ENCODE measurements around the gene AGBL1. TPM values are rescaled to one million over a fixed set of nuclear protein-coding genes. Genes with fewer than 3 reads are reported as not detected.

The AGBL1 gene
- polyA plus RNA-seq, 1 donor (not counting 4 experiments of a cell fraction or from before 2014, with no cell fraction given) = not detected

DNA sequence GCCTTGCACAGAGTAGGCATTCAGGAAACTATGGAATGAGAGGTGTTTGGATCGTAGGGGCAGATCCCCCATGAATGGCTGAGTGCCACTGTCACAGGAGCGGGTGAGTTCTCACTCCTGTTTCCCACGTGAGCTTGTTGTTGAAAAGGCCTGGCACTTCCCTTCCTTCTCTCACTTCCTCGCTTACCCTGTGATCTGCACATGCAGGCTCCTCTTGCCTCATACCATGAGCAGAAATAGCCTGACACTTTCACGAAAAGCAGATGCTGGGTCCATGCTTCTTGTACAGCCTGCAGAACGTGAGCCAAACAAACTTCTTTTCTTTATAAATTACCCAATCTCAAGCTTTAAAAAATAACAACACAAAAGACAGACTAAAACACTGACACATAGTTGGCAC is 55.4 kb downstream of the AGBL1 start:
- TF ChIP-seq EZH2 (IDR thresholded peaks at IDR 0.05; ENCODE audit: low read length) (no peak), CTCF (optimal IDR thresholded peaks at IDR 0.05 in 1 of 3, IDR thresholded peaks at IDR 0.05 in 1 of 3, conservative IDR thresholded peaks at IDR 0.05 in 1 of 3; ENCODE audit: extremely low read depth in 1 of 3, insufficient read depth in 2 of 3, low read length in 3 of 3) (no peak)
- Histone ChIP-seq H3K4me1 (ENCODE audit: control insufficient read depth, extremely low read depth, insufficient read depth, low read length) (no peaks in the 10 kb centered on the region), H3K9me3 (ENCODE audit: control insufficient read depth, low read depth, low read length) (no peaks in the 10 kb centered on the region), H3K27ac (ENCODE audit: control insufficient read depth, insufficient read depth, low read length) (no peak overlapping the region), H3K9ac (ENCODE audit: control insufficient read depth, extremely low read depth, insufficient read depth, low read length) (no peak overlapping the region), H4K20me1 (ENCODE audit: control insufficient read depth, extremely low read depth, insufficient read depth, low read length) (no peaks in the 10 kb centered on the region), H2AFZ (ENCODE audit: control insufficient read depth, low read length) (no peak overlapping the region), H3K79me2 (ENCODE audit: control insufficient read depth, insufficient read depth, low read length) (no peaks in the 10 kb centered on the region), H3K9me1 (ENCODE audit: control insufficient read depth, extremely low read depth, insufficient read depth, low read length) (no peaks in the 10 kb centered on the region), H3K36me3 (ENCODE audit: control insufficient read depth in 2 of 2, extremely low read depth in 1 of 2, insufficient read depth in 2 of 2, low read length in 2 of 2) (no peaks in the 10 kb centered on the region), H3K4me3 (ENCODE audit: control insufficient read depth in 2 of 3, extremely low read depth in 1 of 3, insufficient read depth in 2 of 3, low read depth in 1 of 3, low read length in 3 of 3) (no peak overlapping the region), H3K4me2 (ENCODE audit: control insufficient read depth, extremely low read depth, insufficient read depth, low read depth, low read length) (no peak overlapping the region), H3K27me3 (ENCODE audit: control insufficient read depth, extremely low read depth, insufficient read depth, low read length) (no peaks in the 10 kb centered on the region)
- dilution Hi-C loops (cut with MboI; ENCODE audit: extremely low pct_ligation_motif_present, low sequenced_read_pairs) = no loop called here
- no peak for FAIRE-seq
- no peak for DNase-seq (ENCODE audit: low read depth, low spot score)

DNA sequence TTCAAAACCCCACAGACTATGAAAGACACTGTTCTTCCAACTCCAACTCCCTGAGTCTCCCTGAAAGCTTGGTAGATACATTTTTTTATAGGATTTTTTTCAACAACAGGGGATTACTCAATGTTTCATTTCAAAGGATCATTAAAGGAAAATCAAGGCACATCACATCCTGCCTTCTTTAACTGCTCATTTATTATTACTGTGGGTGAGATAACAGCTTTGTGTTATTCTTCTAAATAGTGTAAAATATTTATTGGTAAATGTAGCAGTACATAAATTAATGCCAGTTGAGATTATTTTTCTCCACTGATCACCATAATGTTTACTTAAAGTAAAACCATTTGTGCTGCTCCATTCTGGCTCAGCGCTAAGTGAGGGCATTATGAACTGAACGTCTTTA is 57.2 kb downstream of the AGBL1 start:
- no peaks in the 10 kb centered on the region for H4K20me1 ChIP-seq (ENCODE audit: control insufficient read depth, extremely low read depth, insufficient read depth, low read length)
- H3K79me2 ChIP-seq (ENCODE audit: control insufficient read depth, insufficient read depth, low read length) = no peaks in the 10 kb centered on the region
- DNase-seq (ENCODE audit: low read depth, low spot score) (no peak), FAIRE-seq (no peak)
- peaks cover 2% of the 10 kb centered on the region for H3K9me3 ChIP-seq (ENCODE audit: control insufficient read depth, low read depth, low read length)
- H3K4me1 ChIP-seq (ENCODE audit: control insufficient read depth, extremely low read depth, insufficient read depth, low read length) = no peaks in the 10 kb centered on the region
- no peaks in the 10 kb centered on the region for H3K27me3 ChIP-seq (ENCODE audit: control insufficient read depth, extremely low read depth, insufficient read depth, low read length)
- TF ChIP-seq EZH2 (IDR thresholded peaks at IDR 0.05; ENCODE audit: low read length) (no peak), CTCF (optimal IDR thresholded peaks at IDR 0.05 in 1 of 3, IDR thresholded peaks at IDR 0.05 in 1 of 3, conservative IDR thresholded peaks at IDR 0.05 in 1 of 3; ENCODE audit: extremely low read depth in 1 of 3, insufficient read depth in 2 of 3, low read length in 3 of 3) (no peak)
- no peaks in the 10 kb centered on the region for H3K9me1 ChIP-seq (ENCODE audit: control insufficient read depth, extremely low read depth, insufficient read depth, low read length)
- H3K4me2 ChIP-seq (ENCODE audit: control insufficient read depth, extremely low read depth, insufficient read depth, low read depth, low read length) = no peak overlapping the region
- no peak overlapping the region for H3K4me3 ChIP-seq (ENCODE audit: control insufficient read depth in 2 of 3, extremely low read depth in 1 of 3, insufficient read depth in 2 of 3, low read depth in 1 of 3, low read length in 3 of 3)
- H2AFZ ChIP-seq (ENCODE audit: control insufficient read depth, low read length) = no peak overlapping the region
- no peak overlapping the region for H3K9ac ChIP-seq (ENCODE audit: control insufficient read depth, extremely low read depth, insufficient read depth, low read length)
- H3K27ac ChIP-seq (ENCODE audit: control insufficient read depth, insufficient read depth, low read length) = no peak overlapping the region
- dilution Hi-C loops (cut with MboI; ENCODE audit: extremely low pct_ligation_motif_present, low sequenced_read_pairs) = no loop called here
- no peaks in the 10 kb centered on the region for H3K36me3 ChIP-seq (ENCODE audit: control insufficient read depth in 2 of 2, extremely low read depth in 1 of 2, insufficient read depth in 2 of 2, low read length in 2 of 2)
